Measurements from ENCODE around the gene DVL1.

GRCh38 chr1:1285611-1286311 lies 63.5 kb downstream of the DVL1 start:
- TF ChIP-seq JUND (CRISPR knock-in tag; IDR thresholded peaks at IDR 0.05): no peak
- TF ChIP-seq TCF12 (IDR thresholded peaks at IDR 0.05): no peak
- TF ChIP-seq TCF12 (CRISPR knock-in tag; IDR thresholded peaks at IDR 0.05): no peak

Measured in HepG2 (cell line).